ENCODE measurements around the gene SORCS2. TPM values are rescaled to one million over a fixed set of nuclear protein-coding genes. Genes with fewer than 3 reads are reported as not detected.

The SORCS2 gene
- total RNA-seq, 1 donor from 2014 or later, result 13.8 TPM

DNA sequence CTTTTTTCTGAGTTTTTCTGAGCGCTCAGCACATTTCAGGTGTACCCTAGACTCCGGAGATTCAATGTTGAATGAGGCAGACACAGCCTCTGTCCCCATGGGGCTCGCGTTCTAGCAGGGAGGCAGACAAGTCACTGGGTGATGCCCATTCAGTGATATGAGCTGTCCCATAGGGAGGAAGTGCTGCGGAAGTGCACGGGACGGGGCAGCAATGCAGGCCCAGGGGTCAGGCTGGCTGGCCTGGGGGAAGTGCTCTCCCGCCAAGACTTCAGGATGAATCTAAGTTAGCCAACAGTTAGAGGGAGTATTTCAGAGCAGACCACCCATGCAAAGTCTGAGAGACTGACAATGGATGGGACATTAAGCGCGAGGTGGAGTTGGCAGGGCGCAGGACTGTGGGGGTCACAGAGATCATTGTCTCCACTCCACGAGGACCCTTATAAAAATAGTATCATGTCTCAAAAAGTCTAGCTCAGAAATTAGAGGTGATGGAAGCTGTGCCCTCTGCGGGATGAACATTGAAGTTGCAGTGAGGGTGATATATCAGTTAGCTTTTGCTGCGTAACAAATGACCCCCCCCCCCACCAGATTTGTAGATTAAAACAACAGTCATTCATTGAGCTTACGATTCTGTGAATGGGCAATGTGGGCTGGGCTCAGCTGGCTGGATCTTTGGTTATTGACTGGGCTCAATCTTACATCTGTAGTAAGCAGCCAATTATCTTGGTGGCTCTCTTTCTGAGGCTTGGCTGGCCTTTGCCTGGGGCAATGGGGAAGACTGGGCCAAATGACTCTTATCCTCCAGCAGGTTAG, 226.0 kb downstream of the SORCS2 start:
- Histone ChIP-seq H3K4me1 (ENCODE audit: insufficient read depth, low read length) (no peaks in the 10 kb centered on the region), H3K4me3 (ENCODE audit: insufficient read depth, low read depth, low read length) (no peak overlapping the region), H3K27ac (ENCODE audit: low read depth, low read length) (no peak overlapping the region), H2AFZ (ENCODE audit: low read depth, low read length) (no peak overlapping the region), H3K79me2 (ENCODE audit: insufficient read depth, low read length) (no peaks in the 10 kb centered on the region), H3K27me3 (ENCODE audit: insufficient read depth, low read length) (no peaks in the 10 kb centered on the region), H4K20me1 (ENCODE audit: insufficient read depth, low read length) (peaks cover 41% of the 10 kb centered on the region), H3K4me2 (ENCODE audit: low read length) (no peak overlapping the region), H3K36me3 (ENCODE audit: insufficient read depth, low read length) (no peaks in the 10 kb centered on the region), H3K9ac (ENCODE audit: low read length) (no peak overlapping the region), H3K9me3 (ENCODE audit: insufficient read depth, low read depth, low read length) (no peaks in the 10 kb centered on the region)
- H3K36me3 Mint-ChIP-seq (ENCODE audit: low read depth, unreplicated experiment), result peaks cover 15% of the 10 kb centered on the region
- H3K4me1 Mint-ChIP-seq (ENCODE audit: low read depth, unreplicated experiment), result no peaks in the 10 kb centered on the region
- DNase-seq (ENCODE audit: low read depth), result no peak
- TF ChIP-seq EZH2 (IDR thresholded peaks at IDR 0.05; ENCODE audit: insufficient read depth, low read length), result no peak
- TF ChIP-seq, protein P1, sequence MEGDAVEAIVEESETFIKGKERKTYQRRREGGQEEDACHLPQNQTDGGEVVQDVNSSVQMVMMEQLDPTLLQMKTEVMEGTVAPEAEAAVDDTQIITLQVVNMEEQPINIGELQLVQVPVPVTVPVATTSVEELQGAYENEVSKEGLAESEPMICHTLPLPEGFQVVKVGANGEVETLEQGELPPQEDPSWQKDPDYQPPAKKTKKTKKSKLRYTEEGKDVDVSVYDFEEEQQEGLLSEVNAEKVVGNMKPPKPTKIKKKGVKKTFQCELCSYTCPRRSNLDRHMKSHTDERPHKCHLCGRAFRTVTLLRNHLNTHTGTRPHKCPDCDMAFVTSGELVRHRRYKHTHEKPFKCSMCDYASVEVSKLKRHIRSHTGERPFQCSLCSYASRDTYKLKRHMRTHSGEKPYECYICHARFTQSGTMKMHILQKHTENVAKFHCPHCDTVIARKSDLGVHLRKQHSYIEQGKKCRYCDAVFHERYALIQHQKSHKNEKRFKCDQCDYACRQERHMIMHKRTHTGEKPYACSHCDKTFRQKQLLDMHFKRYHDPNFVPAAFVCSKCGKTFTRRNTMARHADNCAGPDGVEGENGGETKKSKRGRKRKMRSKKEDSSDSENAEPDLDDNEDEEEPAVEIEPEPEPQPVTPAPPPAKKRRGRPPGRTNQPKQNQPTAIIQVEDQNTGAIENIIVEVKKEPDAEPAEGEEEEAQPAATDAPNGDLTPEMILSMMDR (IDR thresholded peaks at IDR 0.05; ENCODE audit: insufficient read depth, low read depth, low read length), result no peak
- no peak overlapping the region for H3K4me3 Mint-ChIP-seq (ENCODE audit: unreplicated experiment)
- H3K27me3 Mint-ChIP-seq (ENCODE audit: low read depth, unreplicated experiment), result peaks cover 58% of the 10 kb centered on the region
- H3K9me3 Mint-ChIP-seq (ENCODE audit: unreplicated experiment), result peaks cover 4% of the 10 kb centered on the region
- peak overlapping the region; percentile 34 for H3K27ac Mint-ChIP-seq (ENCODE audit: unreplicated experiment)
- FAIRE-seq, result no peak

- Histone ChIP-seq H3K36me3 (ENCODE audit: insufficient read depth, low read length) (no peaks in the 10 kb centered on the region), H3K4me2 (ENCODE audit: low read length) (no peak overlapping the region), H3K9ac (ENCODE audit: low read length) (no peak overlapping the region), H3K4me1 (ENCODE audit: insufficient read depth, low read length) (no peaks in the 10 kb centered on the region), H3K27me3 (ENCODE audit: insufficient read depth, low read length) (no peaks in the 10 kb centered on the region), H4K20me1 (ENCODE audit: insufficient read depth, low read length) (peaks cover 46% of the 10 kb centered on the region), H3K79me2 (ENCODE audit: insufficient read depth, low read length) (no peaks in the 10 kb centered on the region), H2AFZ (ENCODE audit: low read depth, low read length) (no peak overlapping the region), H3K4me3 (ENCODE audit: insufficient read depth, low read depth, low read length) (no peak overlapping the region), H3K9me3 (ENCODE audit: insufficient read depth, low read depth, low read length) (no peaks in the 10 kb centered on the region), H3K27ac (ENCODE audit: low read depth, low read length) (no peak overlapping the region)
- no peaks in the 10 kb centered on the region for H3K4me1 Mint-ChIP-seq (ENCODE audit: low read depth, unreplicated experiment)
- no peak for DNase-seq (ENCODE audit: low read depth)
- no peak for FAIRE-seq
- H3K36me3 Mint-ChIP-seq (ENCODE audit: low read depth, unreplicated experiment), result peaks cover 12% of the 10 kb centered on the region
- H3K27ac Mint-ChIP-seq (ENCODE audit: unreplicated experiment), result no peak overlapping the region
- H3K27me3 Mint-ChIP-seq (ENCODE audit: low read depth, unreplicated experiment), result peaks cover 52% of the 10 kb centered on the region
- peaks cover 4% of the 10 kb centered on the region for H3K9me3 Mint-ChIP-seq (ENCODE audit: unreplicated experiment)
- no peak overlapping the region for H3K4me3 Mint-ChIP-seq (ENCODE audit: unreplicated experiment)
- no peak for TF ChIP-seq EZH2 (IDR thresholded peaks at IDR 0.05; ENCODE audit: insufficient read depth, low read length)
- TF ChIP-seq, protein P1 (IDR thresholded peaks at IDR 0.05; ENCODE audit: insufficient read depth, low read depth, low read length), result no peak
Observed at GRCh38 chr4:7419961-7420660, 227.8 kb downstream of the SORCS2 start.

Data from astrocyte (in vitro differentiated cells and primary cell).